Astrocyte (in vitro differentiated cells and primary cell): Measurements from ENCODE around the gene NEMP1. TPM values are rescaled to one million over a fixed set of nuclear protein-coding genes. Genes with fewer than 3 reads are reported as not detected.

Experiments
- DNase-seq: peaks from one replicate; pipeline ENCODE4 v3.0.0-alpha.2; 2010; ENCODE audit warnings: low read depth
- FAIRE-seq: peaks from 2 replicates; lab custom pipeline; 2011; peaks lifted over from hg19 to GRCh38; lab: Jason Lieb, UNC
- H2AFZ ChIP-seq: 2 replicates; pipeline ENCODE4 v1.6.0; 2012; ENCODE audit warnings: low read depth, low read length, inconsistent platforms
- H3K27ac ChIP-seq: 2 replicates; pipeline ENCODE4 v1.5.1; 2011; ENCODE audit warnings: low read depth, low read length, inconsistent platforms
- H3K27me3 ChIP-seq: 2 replicates; pipeline ENCODE4 v1.6.0; 2011; ENCODE audit warnings: low read length, inconsistent platforms; ENCODE audit not compliant: insufficient read depth
- H3K36me3 ChIP-seq: 2 replicates; pipeline ENCODE4 v1.5.1; 2011; ENCODE audit warnings: low read length, inconsistent platforms; ENCODE audit not compliant: insufficient read depth
- H3K4me1 ChIP-seq: 2 replicates; pipeline ENCODE4 v1.5.1; 2011; ENCODE audit warnings: low read length, inconsistent platforms; ENCODE audit not compliant: insufficient read depth
- H3K4me2 ChIP-seq: 2 replicates; pipeline ENCODE4 v1.6.0; 2012; ENCODE audit warnings: low read length, inconsistent platforms
- H3K4me3 ChIP-seq: 2 replicates; pipeline ENCODE4 v1.5.1; 2011; ENCODE audit warnings: low read depth, mild to moderate bottlenecking, low read length, inconsistent platforms; ENCODE audit not compliant: insufficient read depth
- H3K79me2 ChIP-seq: 2 replicates; pipeline ENCODE4 v1.6.0; 2012; ENCODE audit warnings: mild to moderate bottlenecking, low read length, inconsistent platforms; ENCODE audit not compliant: insufficient read depth
- H3K9ac ChIP-seq: 2 replicates; pipeline ENCODE4 v1.6.0; 2012; ENCODE audit warnings: mild to moderate bottlenecking, low read length, inconsistent platforms
- H3K9me3 ChIP-seq: 2 replicates; pipeline ENCODE4 v1.5.1; 2012; ENCODE audit warnings: low read depth, mild to moderate bottlenecking, low read length, inconsistent platforms; ENCODE audit not compliant: insufficient read depth
- H4K20me1 ChIP-seq: 2 replicates; pipeline ENCODE4 v1.6.0; 2012; ENCODE audit warnings: low read length, inconsistent platforms; ENCODE audit not compliant: insufficient read depth
- H3K27ac Mint-ChIP-seq: one replicate; pipeline ENCODE4 v1.8.0; 2021; ENCODE audit warnings: mild to moderate bottlenecking, mixed read lengths; ENCODE audit not compliant: unreplicated experiment
- H3K27me3 Mint-ChIP-seq: one replicate; pipeline ENCODE4 v1.8.0; 2021; ENCODE audit warnings: low read depth, mixed read lengths; ENCODE audit not compliant: unreplicated experiment
- H3K36me3 Mint-ChIP-seq: one replicate; pipeline ENCODE4 v1.8.0; 2021; ENCODE audit warnings: low read depth, mixed read lengths; ENCODE audit not compliant: unreplicated experiment
- H3K4me1 Mint-ChIP-seq: one replicate; pipeline ENCODE4 v1.8.0; 2021; ENCODE audit warnings: low read depth, mixed read lengths; ENCODE audit not compliant: unreplicated experiment
- H3K4me3 Mint-ChIP-seq: one replicate; pipeline ENCODE4 v1.8.0; 2021; ENCODE audit warnings: mild to moderate bottlenecking, moderate library complexity, mixed read lengths; ENCODE audit not compliant: unreplicated experiment
- H3K9me3 Mint-ChIP-seq: one replicate; pipeline ENCODE4 v1.8.0; 2021; ENCODE audit warnings: mild to moderate bottlenecking, mixed read lengths; ENCODE audit not compliant: unreplicated experiment
- EZH2 ChIP-seq: IDR thresholded peaks from 2 replicates; pipeline ENCODE4 v1.6.1; 2012; ENCODE audit warnings: mild to moderate bottlenecking, low read length, inconsistent platforms; ENCODE audit not compliant: insufficient read depth
- total RNA-seq: library from RNA; stranded (reverse); gene quantifications from 2 replicates; pipeline ENCODE4 v1.2.1, GENCODE V29; 2021
- TF ChIP-seq, protein P1 (sequence below): IDR thresholded peaks from 2 replicates; pipeline ENCODE4 v1.5.1; 2011; ENCODE audit warnings: low read depth, mild to moderate bottlenecking, inconsistent platforms, low read length, moderate library complexity; ENCODE audit not compliant: insufficient read depth

The NEMP1 gene
- total RNA-seq, 1 donor from 2014 or later, result 10.6 TPM

DNA sequence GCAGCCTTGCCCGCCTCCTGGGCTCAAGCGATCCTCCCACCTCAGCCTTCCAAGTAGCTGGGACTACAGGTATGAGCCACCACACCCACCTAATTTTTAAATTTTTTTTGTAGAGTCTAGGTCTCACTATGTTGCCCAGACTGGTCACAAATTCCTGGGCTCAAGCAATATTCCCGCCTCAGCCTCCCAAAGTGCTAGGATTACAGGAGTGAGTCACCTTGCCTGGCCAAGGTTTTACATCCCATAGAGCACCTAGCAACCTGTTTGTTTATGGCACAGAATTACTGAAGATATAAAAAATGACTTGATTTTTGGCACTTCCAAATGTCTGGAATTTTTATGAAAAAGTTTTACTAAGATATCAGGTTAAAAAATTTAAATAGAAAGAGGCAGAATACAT, 45.2 kb downstream of the NEMP1 start:
- DNase-seq, result no peak
- FAIRE-seq, result no peak

DNA sequence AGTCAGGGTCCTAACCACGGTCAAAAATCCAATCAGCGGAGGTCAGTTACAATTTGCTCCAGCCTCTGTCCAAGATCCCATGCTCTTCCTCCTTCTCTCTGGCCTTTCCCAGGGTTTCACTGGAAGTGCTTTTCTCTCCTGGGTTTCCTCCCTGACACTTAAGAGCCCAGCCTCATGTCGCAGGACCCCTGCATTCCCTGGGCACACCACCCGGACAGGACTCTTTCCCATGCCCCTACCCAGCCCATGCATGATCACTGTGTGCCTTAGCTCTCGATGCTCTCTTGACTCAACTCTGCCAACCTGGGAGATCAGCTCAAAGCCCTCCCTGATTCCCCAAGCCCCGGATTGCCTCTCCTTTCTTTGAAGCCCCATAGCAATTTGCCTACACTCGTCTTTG, 46.8 kb downstream of the NEMP1 start:
- TF ChIP-seq, protein P1, sequence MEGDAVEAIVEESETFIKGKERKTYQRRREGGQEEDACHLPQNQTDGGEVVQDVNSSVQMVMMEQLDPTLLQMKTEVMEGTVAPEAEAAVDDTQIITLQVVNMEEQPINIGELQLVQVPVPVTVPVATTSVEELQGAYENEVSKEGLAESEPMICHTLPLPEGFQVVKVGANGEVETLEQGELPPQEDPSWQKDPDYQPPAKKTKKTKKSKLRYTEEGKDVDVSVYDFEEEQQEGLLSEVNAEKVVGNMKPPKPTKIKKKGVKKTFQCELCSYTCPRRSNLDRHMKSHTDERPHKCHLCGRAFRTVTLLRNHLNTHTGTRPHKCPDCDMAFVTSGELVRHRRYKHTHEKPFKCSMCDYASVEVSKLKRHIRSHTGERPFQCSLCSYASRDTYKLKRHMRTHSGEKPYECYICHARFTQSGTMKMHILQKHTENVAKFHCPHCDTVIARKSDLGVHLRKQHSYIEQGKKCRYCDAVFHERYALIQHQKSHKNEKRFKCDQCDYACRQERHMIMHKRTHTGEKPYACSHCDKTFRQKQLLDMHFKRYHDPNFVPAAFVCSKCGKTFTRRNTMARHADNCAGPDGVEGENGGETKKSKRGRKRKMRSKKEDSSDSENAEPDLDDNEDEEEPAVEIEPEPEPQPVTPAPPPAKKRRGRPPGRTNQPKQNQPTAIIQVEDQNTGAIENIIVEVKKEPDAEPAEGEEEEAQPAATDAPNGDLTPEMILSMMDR, result no peak
- no peak for TF ChIP-seq EZH2
- FAIRE-seq, result no peak
- Histone ChIP-seq H3K4me2 (no peak overlapping the region), H3K79me2 (no peaks in the 10 kb centered on the region), H4K20me1 (no peaks in the 10 kb centered on the region), H3K4me1 (no peaks in the 10 kb centered on the region), H3K27ac (no peak overlapping the region), H3K9ac (no peak overlapping the region), H2AFZ (no peak overlapping the region), H3K36me3 (no peaks in the 10 kb centered on the region), H3K4me3 (no peak overlapping the region), H3K27me3 (peaks cover 21% of the 10 kb centered on the region), H3K9me3 (no peaks in the 10 kb centered on the region)
- Mint-ChIP-seq H3K27me3 (peaks cover 36% of the 10 kb centered on the region), H3K9me3 (no peaks in the 10 kb centered on the region), H3K4me1 (peaks cover 11% of the 10 kb centered on the region), H3K36me3 (peaks cover 2% of the 10 kb centered on the region), H3K27ac (peak overlapping the region; percentile 29), H3K4me3 (no peak overlapping the region)
- no peak for DNase-seq

More for the DNA sequence above, 45.2 kb downstream of the NEMP1 start:
- Histone ChIP-seq H3K9ac (no peak overlapping the region), H4K20me1 (no peaks in the 10 kb centered on the region), H3K4me1 (no peaks in the 10 kb centered on the region), H3K27me3 (peaks cover 17% of the 10 kb centered on the region), H3K79me2 (no peaks in the 10 kb centered on the region), H2AFZ (no peak overlapping the region), H3K36me3 (no peaks in the 10 kb centered on the region), H3K4me3 (no peak overlapping the region), H3K9me3 (no peaks in the 10 kb centered on the region), H3K4me2 (no peak overlapping the region), H3K27ac (no peak overlapping the region)
- Mint-ChIP-seq H3K4me3 (no peak overlapping the region), H3K36me3 (peaks cover 2% of the 10 kb centered on the region), H3K4me1 (peaks cover 7% of the 10 kb centered on the region), H3K9me3 (no peaks in the 10 kb centered on the region), H3K27me3 (peaks cover 38% of the 10 kb centered on the region), H3K27ac (no peak overlapping the region)
- TF ChIP-seq, protein P1, result no peak
- TF ChIP-seq EZH2, result no peak

DNA sequence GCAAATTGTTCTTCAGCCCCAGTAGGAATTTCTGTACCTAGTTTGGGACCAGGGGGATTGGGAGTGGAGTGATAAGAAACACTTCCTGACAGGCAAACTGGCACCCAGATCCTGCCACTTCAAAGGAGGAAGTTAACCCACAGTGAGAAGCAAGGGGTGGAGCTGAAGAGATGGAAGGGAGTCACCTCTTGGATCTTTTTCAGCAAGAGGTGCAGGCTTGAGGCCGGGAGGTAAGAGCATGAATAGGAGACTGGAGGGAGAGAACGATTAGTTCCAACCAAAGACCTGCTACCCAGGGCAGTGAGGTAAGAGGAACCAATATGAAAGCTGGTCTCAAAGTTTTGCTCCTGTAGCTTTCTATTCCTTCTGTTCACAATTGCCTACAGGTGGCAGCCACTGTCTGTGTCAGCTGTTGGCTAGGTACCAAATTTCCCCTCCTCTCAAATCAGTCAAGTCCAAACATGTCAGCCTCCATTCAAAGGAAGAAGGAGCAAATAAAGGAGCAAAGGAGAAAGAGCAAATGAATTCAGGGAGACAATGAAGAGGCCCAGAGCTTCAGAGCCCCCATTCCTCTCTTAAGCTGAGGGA, 47.4 kb downstream of the NEMP1 start:
- DNase-seq, result no peak
- H3K27me3 Mint-ChIP-seq, result peaks cover 37% of the 10 kb centered on the region
- H3K9me3 ChIP-seq, result no peaks in the 10 kb centered on the region
- H3K4me1 ChIP-seq, result no peaks in the 10 kb centered on the region
- H3K36me3 Mint-ChIP-seq, result peaks cover 2% of the 10 kb centered on the region
- peaks cover 11% of the 10 kb centered on the region for H3K4me1 Mint-ChIP-seq
- FAIRE-seq, result no peak
- H3K27me3 ChIP-seq, result peaks cover 22% of the 10 kb centered on the region
- no peaks in the 10 kb centered on the region for H3K79me2 ChIP-seq
- no peaks in the 10 kb centered on the region for H4K20me1 ChIP-seq
- H3K9me3 Mint-ChIP-seq, result no peaks in the 10 kb centered on the region
- no peak overlapping the region for H3K4me3 ChIP-seq
- TF ChIP-seq, protein P1, result no peak
- no peak for TF ChIP-seq EZH2
- no peak overlapping the region for H2AFZ ChIP-seq
- H3K4me2 ChIP-seq, result no peak overlapping the region
- H3K9ac ChIP-seq, result no peak overlapping the region
- no peaks in the 10 kb centered on the region for H3K36me3 ChIP-seq
- H3K4me3 Mint-ChIP-seq, result no peak overlapping the region
- H3K27ac Mint-ChIP-seq, result peak overlapping the region; percentile 29
- no peak overlapping the region for H3K27ac ChIP-seq
